ENCODE results near the gene SLC35D3. TPM values are rescaled to one million over a fixed set of nuclear protein-coding genes. Genes with fewer than 3 reads are reported as not detected.

Gene SLC35D3
- total RNA-seq, 1 experiment from 2014 or later: not detected

GRCh38 chr6:136922685-136923006 is 545 bp downstream of the SLC35D3 start:
- Histone ChIP-seq H3K36me3 (ENCODE audit: low read depth) (no peaks in the 10 kb centered on the region), H2AFZ (no peak overlapping the region), H3K9me2 (ENCODE audit: insufficient read depth) (no peaks in the 10 kb centered on the region), H3K27me3 (ENCODE audit: insufficient read depth, low read depth) (no peaks in the 10 kb centered on the region), H3K4me3 (no peak overlapping the region), H3K4me1 (replicated peaks; ENCODE audit: insufficient read depth) (no peaks in the 10 kb centered on the region), H3K4me2 (no peak overlapping the region), H3K9me3 (ENCODE audit: insufficient read depth, low read depth) (no peaks in the 10 kb centered on the region), H3K79me2 (ENCODE audit: low read depth) (no peaks in the 10 kb centered on the region), H4K20me1 (ENCODE audit: insufficient read depth) (no peaks in the 10 kb centered on the region), H3F3A (ENCODE audit: insufficient read depth, low read depth) (peaks cover 15% of the 10 kb centered on the region), H3K27ac (no peak overlapping the region)
- intact Hi-C loops (cut with micrococcal nuclease; ENCODE audit: unreplicated experiment): no loop called here
- CTCF ChIA-PET: no interaction called here
- no peak for TF ChIP-seq EZH2 (IDR thresholded peaks at IDR 0.05; ENCODE audit: low read depth)
- TF ChIP-seq CTCF (conservative IDR thresholded peaks at IDR 0.05): no peak
- no peak for DNase-seq
- POLR2A ChIA-PET (ENCODE audit: unreplicated experiment): no interaction called here
- BruUV-seq (replicated peaks): no TSS peak

- TF ChIP-seq CTCF (conservative IDR thresholded peaks at IDR 0.05): no peak
- TF ChIP-seq EZH2 (IDR thresholded peaks at IDR 0.05; ENCODE audit: low read depth): no peak
- no peaks in the 10 kb centered on the region for H3K9me3 ChIP-seq (ENCODE audit: insufficient read depth, low read depth)
- no peaks in the 10 kb centered on the region for H3K36me3 ChIP-seq (ENCODE audit: low read depth)
- no peaks in the 10 kb centered on the region for H3K4me1 ChIP-seq (replicated peaks; ENCODE audit: insufficient read depth)
- H3F3A ChIP-seq (ENCODE audit: insufficient read depth, low read depth): peaks cover 15% of the 10 kb centered on the region
- intact Hi-C loops (cut with micrococcal nuclease; ENCODE audit: unreplicated experiment): no loop called here
- no peaks in the 10 kb centered on the region for H3K9me2 ChIP-seq (ENCODE audit: insufficient read depth)
- BruUV-seq (replicated peaks): no TSS peak
- no peaks in the 10 kb centered on the region for H3K79me2 ChIP-seq (ENCODE audit: low read depth)
- DNase-seq: no peak
- H4K20me1 ChIP-seq (ENCODE audit: insufficient read depth): no peaks in the 10 kb centered on the region
- no peak overlapping the region for H3K4me3 ChIP-seq
- ChIA-PET POLR2A (ENCODE audit: unreplicated experiment) (no interaction called here), CTCF (no interaction called here)
- H2AFZ ChIP-seq: no peak overlapping the region
- H3K4me2 ChIP-seq: no peak overlapping the region
- H3K27me3 ChIP-seq (ENCODE audit: insufficient read depth, low read depth): no peaks in the 10 kb centered on the region
- H3K27ac ChIP-seq: no peak overlapping the region
These were observed 1.2 kb downstream of the SLC35D3 start for GRCh38 chr6:136923116-136923953.

- intact Hi-C loops (cut with micrococcal nuclease; ENCODE audit: unreplicated experiment): no loop called here
- no TSS peak for BruUV-seq (replicated peaks)
- Histone ChIP-seq H3F3A (ENCODE audit: insufficient read depth, low read depth) (peaks cover 12% of the 10 kb centered on the region), H3K27me3 (ENCODE audit: insufficient read depth, low read depth) (no peaks in the 10 kb centered on the region), H3K4me3 (no peak overlapping the region), H3K9me3 (ENCODE audit: insufficient read depth, low read depth) (no peaks in the 10 kb centered on the region), H3K4me1 (replicated peaks; ENCODE audit: insufficient read depth) (no peaks in the 10 kb centered on the region), H2AFZ (no peak overlapping the region), H3K4me2 (no peak overlapping the region), H4K20me1 (ENCODE audit: insufficient read depth) (no peaks in the 10 kb centered on the region), H3K36me3 (ENCODE audit: low read depth) (no peaks in the 10 kb centered on the region), H3K79me2 (ENCODE audit: low read depth) (no peaks in the 10 kb centered on the region), H3K9me2 (ENCODE audit: insufficient read depth) (no peaks in the 10 kb centered on the region), H3K27ac (no peak overlapping the region)
- DNase-seq: no peak
- ChIA-PET CTCF (no interaction called here), POLR2A (ENCODE audit: unreplicated experiment) (no interaction called here)
- no peak for TF ChIP-seq EZH2 (IDR thresholded peaks at IDR 0.05; ENCODE audit: low read depth)
- TF ChIP-seq CTCF (conservative IDR thresholded peaks at IDR 0.05): no peak
These were observed 2.0 kb downstream of the SLC35D3 start for GRCh38 chr6:136923954-136924673.
